ENCODE results near the gene TRAF6.

The TRAF6 gene

GRCh38 chr11:36508743-36509142, 1.3 kb downstream of the TRAF6 start:
- H2AFZ ChIP-seq (ENCODE audit: low read depth, low read length), result no peak overlapping the region
- peak overlapping the region; percentile 90 for H3K27ac ChIP-seq (ENCODE audit: low read length)
- peaks cover 60% of the 10 kb centered on the region for H3K79me2 ChIP-seq (ENCODE audit: insufficient read depth, low read length)
- no peak for TF ChIP-seq EZH2 (IDR thresholded peaks at IDR 0.05; ENCODE audit: borderline replicate concordance, low read depth, low read length, severe bottlenecking)
- no peak for TF ChIP-seq CTCF (IDR thresholded peaks at IDR 0.05; ENCODE audit: borderline replicate concordance, extremely low read depth, low read length, poor library complexity, severe bottlenecking)
- H3K36me3 ChIP-seq (ENCODE audit: insufficient read depth, low read length), result peaks cover 18% of the 10 kb centered on the region
- H3K4me2 ChIP-seq (ENCODE audit: insufficient read depth, low read length), result peak overlapping the region; percentile 78
- H3K9me3 ChIP-seq (ENCODE audit: insufficient read depth, low read length, severe bottlenecking), result no peaks in the 10 kb centered on the region
- peak overlapping the region; percentile 84 for H3K9ac ChIP-seq (ENCODE audit: low read depth, low read length)
- peak overlapping the region; percentile 81 to 97 for H3K4me3 ChIP-seq (ENCODE audit: low read depth in 1 of 2, low read length in 2 of 2)
- peaks cover 43% of the 10 kb centered on the region for H4K20me1 ChIP-seq (ENCODE audit: insufficient read depth, low read length)
- DNase-seq (no peak), ATAC-seq (ENCODE audit: insufficient read depth, low read depth) (no peak)
- H3K27me3 ChIP-seq (ENCODE audit: insufficient read depth, low read length, poor library complexity), result no peaks in the 10 kb centered on the region
- peaks cover 27% of the 10 kb centered on the region for H3K4me1 ChIP-seq (ENCODE audit: insufficient read depth, low read length)

GRCh38 chr11:36507824-36508489, 2.1 kb downstream of the TRAF6 start:
- H3K4me1 ChIP-seq (ENCODE audit: insufficient read depth, low read length), result peaks cover 27% of the 10 kb centered on the region
- H3K27me3 ChIP-seq (ENCODE audit: insufficient read depth, low read length, poor library complexity), result no peaks in the 10 kb centered on the region
- H3K4me3 ChIP-seq (ENCODE audit: low read depth in 1 of 2, low read length in 2 of 2), result peak overlapping the region; percentile 81 to 97; a peak in 3 of 4 replicates
- ATAC-seq (ENCODE audit: insufficient read depth, low read depth) (no peak), DNase-seq (no peak)
- no peaks in the 10 kb centered on the region for H3K9me3 ChIP-seq (ENCODE audit: insufficient read depth, low read length, severe bottlenecking)
- TF ChIP-seq CTCF (IDR thresholded peaks at IDR 0.05; ENCODE audit: borderline replicate concordance, extremely low read depth, low read length, poor library complexity, severe bottlenecking) (no peak), EZH2 (IDR thresholded peaks at IDR 0.05; ENCODE audit: borderline replicate concordance, low read depth, low read length, severe bottlenecking) (no peak)
- peak overlapping the region; percentile 84 for H3K9ac ChIP-seq (ENCODE audit: low read depth, low read length)
- H4K20me1 ChIP-seq (ENCODE audit: insufficient read depth, low read length), result peaks cover 46% of the 10 kb centered on the region
- H3K79me2 ChIP-seq (ENCODE audit: insufficient read depth, low read length), result peaks cover 68% of the 10 kb centered on the region
- peaks cover 22% of the 10 kb centered on the region for H3K36me3 ChIP-seq (ENCODE audit: insufficient read depth, low read length)
- no peak overlapping the region for H2AFZ ChIP-seq (ENCODE audit: low read depth, low read length)
- peak overlapping the region; percentile 78 for H3K4me2 ChIP-seq (ENCODE audit: insufficient read depth, low read length)
- H3K27ac ChIP-seq (ENCODE audit: low read length), result no peak overlapping the region

GRCh38 chr11:36501236-36501635, 8.8 kb downstream of the TRAF6 start:
- Histone ChIP-seq H4K20me1 (ENCODE audit: insufficient read depth, low read length) (peaks cover 29% of the 10 kb centered on the region), H3K9me3 (ENCODE audit: insufficient read depth, low read length, severe bottlenecking) (no peaks in the 10 kb centered on the region), H3K9ac (ENCODE audit: low read depth, low read length) (no peak overlapping the region), H3K27me3 (ENCODE audit: insufficient read depth, low read length, poor library complexity) (no peaks in the 10 kb centered on the region), H3K4me3 (ENCODE audit: low read depth in 1 of 2, low read length in 2 of 2) (no peak overlapping the region), H3K4me1 (ENCODE audit: insufficient read depth, low read length) (no peaks in the 10 kb centered on the region), H2AFZ (ENCODE audit: low read depth, low read length) (no peak overlapping the region), H3K79me2 (ENCODE audit: insufficient read depth, low read length) (peaks cover 62% of the 10 kb centered on the region), H3K27ac (ENCODE audit: low read length) (no peak overlapping the region), H3K36me3 (ENCODE audit: insufficient read depth, low read length) (peaks cover 63% of the 10 kb centered on the region), H3K4me2 (ENCODE audit: insufficient read depth, low read length) (no peak overlapping the region)
- no peak for ATAC-seq (ENCODE audit: insufficient read depth, low read depth)
- TF ChIP-seq EZH2 (IDR thresholded peaks at IDR 0.05; ENCODE audit: borderline replicate concordance, low read depth, low read length, severe bottlenecking) (no peak), CTCF (IDR thresholded peaks at IDR 0.05; ENCODE audit: borderline replicate concordance, extremely low read depth, low read length, poor library complexity, severe bottlenecking) (no peak)
- DNase-seq, result no peak
